ENCODE measurements around the gene DACT3.

DACT3 gene

DNA sequence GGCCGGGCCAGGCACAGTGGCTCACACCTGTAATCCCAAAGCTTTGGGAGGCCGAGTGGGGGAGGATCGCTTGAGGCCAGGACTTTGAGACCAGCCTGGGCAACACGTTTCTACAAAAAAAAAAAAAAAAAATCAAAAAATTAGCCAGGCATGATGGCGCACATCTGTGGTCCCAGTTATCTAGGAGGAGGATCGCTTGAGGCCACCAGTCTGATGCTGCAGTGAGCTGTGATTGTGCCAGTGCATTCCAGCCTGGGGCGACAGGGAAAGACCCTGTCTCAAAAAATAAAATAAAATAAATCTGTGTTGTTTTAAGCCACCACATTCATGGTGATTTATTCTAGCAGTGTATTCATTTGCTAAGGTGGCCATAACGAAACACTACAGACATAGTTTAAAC lies 4.1 kb upstream of the DACT3 start:
- no peak for DNase-seq

DNA sequence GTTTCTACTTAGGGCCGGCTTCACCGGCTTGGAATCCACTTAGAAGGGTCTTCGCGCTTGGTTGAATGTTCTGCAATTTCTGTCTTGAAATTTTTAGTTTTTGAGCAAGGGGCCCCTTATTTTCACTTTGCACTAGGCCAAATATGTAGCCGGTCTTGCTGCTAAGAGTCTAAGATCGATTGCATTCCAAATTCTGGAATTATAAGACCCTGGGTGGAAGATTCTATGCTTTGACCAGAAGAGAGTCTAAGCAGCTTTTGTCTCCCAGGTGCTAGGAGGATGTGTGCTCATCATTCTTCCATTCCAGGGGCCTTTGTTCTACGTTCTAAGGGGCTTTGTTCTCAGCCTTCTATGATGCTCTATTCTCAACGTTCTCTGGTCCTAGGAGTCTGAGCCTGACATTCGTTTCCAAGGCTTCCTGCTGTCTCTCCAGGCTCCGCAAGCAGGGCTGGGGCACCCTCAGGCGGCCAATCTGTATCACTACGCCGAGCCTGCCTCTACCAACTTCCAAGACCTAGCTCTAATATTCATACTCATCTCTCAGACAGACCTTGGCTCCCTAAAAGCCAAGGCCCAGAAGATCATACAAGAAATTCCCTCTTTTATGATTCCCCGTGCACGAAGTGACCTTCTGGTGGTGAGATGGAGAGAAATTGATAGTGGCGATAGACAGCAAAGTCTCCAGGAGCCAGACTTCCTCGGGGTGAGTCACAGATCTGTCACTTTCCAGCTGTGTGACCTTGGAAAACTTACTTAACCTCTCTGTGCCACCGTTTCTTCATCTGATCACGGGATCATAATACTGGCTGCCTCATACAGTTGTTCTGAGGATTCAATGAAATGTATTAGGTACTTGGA lies 982 bp upstream of the DACT3 start:
- DNase-seq, result peak; percentile 63

DNA sequence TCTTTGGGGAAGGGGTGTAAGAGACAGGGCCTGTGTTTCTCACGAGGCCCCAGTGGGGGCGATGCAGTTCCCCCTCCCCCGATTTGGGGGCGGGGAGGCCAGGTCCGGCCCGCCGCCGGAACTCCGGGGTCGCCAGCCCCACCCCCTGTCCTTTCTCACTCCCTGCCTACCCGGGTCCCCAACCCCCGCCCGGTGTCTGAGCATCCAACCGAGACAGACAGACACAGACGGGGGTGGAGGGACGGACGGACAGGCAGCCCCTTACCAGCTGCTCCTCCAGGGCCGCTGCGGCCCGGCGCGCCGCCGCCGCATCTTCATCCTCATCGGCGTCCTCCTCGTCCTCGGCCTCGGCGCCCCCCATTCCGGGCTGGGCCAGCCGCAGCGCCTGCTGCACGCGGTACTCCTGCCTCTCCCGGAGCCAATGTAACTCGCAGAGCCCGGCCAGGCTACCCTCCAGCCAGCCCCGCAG lies 397 bp downstream of the DACT3 start:
- DNase-seq, result no peak

DNA sequence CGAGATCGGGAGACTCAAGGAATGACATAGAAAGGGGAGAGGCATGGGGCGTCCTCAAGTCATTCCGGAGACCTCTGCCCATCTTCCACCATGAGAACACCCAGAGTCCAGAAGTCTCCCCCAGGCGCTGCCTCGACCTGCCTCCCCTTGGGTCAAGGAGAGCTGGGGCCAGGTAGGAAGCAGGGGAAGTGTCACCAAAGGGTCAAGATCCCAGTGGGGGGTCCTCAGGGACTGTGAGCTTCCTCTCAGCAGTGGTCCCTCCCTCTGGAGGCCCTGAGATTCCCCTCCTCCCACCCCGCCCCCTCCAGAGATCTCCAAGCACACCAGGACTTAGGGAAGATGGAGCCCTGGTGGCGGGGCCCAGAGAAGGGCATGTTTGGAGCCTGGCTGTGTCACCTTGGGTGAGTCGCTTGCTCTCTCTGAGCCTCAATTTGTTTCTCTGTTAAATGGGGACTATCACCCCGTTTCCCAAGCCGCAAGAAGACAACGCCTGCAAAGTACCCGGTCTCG lies 919 bp downstream of the DACT3 start:
- DNase-seq, result no peak

DNA sequence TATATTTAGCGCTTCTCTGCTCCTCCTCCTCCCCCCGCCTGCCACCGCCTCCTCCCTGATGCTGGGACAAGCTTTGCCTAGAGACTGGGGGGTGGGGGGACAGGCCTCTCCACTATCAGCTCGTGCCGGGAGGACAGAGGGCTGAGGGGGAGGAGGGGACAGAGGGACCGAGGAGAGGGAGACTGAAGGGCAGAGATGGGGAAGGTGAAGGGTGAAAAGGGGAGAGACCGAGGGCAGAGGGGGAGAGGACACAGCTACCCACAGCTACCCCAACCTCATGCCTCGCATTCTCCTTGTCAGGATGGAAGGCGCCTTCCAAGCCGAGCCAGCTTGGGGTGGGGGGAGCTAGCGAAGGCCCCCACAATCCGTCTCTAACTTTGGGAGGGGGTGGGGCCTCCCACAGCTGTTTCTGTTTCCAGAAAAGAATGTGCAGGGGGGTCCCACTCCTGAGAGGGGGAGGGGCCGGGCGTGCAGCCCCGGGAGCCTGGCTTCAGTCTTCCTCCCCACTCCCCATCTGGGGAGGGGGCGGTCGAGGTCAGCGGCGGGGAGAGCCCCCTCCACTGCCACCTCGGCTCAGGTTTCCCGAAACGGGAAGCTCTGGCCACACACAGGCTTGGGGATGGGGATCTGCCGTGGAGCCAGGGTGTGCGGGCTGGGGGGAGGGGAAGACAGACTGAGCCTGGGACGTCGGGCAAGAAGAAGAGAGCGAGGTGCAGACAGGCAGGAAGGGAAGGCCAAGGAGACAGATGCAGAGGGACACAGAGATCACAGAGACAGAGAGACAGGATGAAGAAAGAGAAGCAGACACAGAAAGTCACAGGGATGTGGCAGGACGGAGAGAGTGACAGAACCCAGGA lies 1.6 kb downstream of the DACT3 start:
- no peak for DNase-seq

DNA sequence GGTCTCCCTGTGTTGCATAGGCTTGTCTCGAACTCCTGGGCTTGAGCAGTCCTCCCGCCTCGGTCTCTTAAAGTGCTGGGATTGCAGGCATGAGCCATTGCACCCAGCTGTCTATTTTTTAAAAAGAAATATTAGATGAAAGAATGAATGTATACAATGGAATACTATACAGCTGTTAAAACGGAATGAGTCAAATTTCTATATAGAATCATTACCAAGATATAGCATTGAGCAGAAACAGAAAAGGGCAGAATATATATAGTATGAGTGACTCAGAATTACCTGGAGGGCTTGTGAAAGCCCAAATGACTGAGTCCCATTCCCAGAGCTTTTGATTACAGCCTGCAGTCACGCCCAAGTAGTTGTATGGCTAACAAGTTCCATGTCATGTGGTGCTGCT lies 4.4 kb downstream of the DACT3 start:
- DNase-seq, result no peak

DNA sequence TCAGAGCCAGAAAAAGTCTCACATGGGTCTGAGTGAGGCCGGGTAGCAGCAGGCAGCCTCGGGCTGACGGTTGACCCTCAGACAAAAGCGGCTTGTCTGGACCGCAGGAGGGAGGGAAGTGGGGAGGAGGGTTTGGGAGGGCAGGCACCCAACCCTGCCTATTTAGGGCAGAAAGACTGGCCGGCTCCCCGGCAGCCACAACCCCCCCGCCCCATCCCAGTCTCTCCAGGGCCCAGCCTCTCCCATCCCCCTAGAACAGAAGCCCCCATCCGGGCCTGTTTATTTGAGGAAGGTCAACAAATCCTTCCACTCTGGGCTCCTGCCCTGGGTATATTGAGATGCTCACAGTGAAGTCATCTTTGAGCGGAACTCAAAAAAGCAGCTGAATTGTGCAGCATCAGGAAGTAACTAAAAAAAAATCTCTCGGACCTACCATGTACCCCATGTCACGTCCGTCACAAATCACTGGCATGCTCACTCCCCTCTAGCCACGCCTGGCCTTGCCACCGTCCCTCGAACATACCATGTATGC lies 6.3 kb downstream of the DACT3 start:
- no peak for DNase-seq

DNA sequence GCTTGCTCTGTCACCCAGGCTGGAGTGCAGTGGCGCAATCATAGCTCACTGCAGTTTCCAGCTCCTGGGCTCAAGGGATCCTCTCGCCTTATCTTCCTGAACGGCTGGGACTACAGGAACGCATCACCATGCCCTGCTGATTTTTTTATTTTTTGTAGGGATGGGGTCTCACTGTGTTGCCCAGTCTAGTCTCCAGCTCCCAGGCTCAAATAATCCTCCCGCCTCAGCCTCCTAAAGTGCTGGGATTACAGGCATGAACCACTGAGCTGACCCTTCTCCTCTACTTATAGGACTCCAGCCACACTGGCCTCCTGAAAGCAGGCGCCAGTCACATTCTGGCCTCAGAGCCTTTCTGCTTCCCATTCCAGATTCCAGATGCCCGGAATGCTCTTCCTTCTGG lies 10.5 kb downstream of the DACT3 start:
- no peak for DNase-seq

DNA sequence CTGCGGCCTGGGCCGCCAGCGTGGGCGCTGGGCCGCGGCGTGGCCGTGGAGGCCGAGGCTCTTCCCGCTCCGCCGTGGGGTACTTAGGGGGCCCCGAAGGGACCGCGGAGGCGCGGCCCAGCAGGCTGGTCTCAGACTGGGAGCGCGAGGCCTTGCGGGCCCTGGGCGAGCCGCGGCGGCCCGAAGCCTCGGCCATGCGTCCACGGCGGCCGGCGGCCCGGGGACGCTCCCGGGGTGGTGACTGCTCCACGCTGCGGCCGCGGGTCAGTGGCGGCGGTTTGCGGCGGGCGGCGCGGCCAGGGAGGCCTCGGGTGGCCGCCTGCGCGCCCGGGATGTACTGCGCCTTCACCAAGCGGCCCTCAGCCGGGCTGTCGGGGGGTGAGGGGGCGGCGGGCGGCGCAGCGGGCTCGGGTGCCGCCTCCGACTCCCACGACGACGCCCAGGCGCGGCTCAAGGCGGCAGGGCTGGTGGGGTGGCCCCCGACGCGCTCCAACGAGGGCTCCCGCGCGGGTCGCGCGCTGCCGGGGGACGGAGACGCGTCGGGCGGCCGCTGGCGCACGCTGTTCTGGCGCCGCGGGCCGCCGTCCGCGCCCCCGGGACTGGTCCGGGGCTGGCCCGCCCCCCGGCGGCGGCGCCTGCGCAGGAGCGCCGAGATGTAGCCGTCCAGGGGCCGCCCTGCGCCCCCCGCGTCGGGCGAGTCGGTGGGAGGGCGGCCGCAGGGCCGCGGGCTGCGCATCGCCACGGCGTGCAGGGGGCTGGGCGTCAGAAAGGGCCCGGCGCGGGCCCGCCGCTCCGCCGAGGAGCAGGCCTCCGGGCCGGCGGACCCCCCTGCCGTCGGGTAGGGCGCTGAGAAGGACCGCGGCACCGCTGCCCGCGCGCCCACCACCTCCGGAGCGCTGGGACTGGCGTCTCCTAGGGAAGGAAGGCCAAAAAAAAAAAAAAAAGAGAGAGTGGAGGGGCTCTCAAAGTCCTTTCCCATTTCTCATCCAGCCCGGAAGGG lies 11.7 kb downstream of the DACT3 start:
- no peak for DNase-seq

DNA sequence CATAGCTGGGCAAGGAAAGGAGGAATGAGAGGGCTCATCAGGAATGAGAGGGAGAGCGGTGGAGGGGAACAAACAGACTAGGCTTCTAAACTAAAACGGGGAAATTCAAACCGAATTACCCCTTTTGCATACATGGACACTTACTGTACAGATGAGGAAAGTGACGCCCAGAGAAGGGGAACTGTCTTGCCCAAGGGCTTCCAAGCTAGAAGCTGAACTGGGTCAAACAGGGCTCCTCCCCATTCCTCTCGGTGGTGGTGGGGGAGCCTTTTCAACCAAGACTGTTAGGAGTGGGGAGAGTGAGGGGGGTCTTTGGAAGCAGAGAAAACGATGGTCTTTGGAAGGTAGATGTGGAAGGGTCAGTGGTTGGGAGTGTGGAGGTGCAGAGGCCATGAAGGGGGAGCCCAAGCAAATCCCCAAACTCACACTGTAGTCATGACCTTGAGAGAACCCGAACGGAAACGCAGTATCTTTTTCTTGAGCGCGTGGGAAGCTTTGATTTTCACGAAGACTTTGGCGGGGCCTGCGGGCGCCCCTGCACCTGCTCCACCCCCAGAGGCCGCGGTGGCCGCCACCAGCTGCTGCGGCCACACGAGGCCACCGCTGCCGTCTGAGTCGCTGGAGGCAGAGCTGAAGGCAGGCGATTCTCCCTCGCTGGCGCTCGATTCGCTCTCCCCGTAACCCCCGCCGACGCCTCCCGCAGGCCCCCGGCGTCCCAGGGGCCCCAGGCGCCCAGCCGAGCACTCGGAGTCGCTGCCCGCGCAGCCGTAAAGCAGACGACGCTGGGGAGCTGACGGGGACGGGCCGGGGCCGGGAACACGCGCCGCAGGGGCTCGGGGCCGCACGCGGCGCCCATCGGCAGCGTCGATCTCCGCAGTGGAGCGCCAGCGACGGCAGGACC lies 12.7 kb downstream of the DACT3 start:
- DNase-seq, result no peak

DNA sequence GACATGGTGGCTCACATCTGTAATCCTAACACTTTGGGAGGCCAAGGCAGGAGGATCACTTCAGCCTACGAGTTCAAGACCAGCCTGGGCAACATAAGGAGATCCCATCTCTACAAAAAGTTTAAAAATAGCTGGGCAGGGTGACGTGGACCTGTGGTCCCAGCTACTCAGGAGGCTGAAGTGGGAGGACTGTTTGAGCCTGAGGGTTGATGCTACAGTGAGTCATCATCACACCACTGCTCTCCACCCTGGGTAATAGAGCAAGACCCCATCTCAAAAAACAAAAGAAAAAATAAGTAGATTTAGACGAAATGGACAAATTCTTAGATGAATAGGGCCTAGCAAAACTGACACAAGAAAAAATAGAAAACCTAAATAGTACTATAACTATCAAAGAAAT lies 14.6 kb downstream of the DACT3 start:
- DNase-seq, result no peak

DNA sequence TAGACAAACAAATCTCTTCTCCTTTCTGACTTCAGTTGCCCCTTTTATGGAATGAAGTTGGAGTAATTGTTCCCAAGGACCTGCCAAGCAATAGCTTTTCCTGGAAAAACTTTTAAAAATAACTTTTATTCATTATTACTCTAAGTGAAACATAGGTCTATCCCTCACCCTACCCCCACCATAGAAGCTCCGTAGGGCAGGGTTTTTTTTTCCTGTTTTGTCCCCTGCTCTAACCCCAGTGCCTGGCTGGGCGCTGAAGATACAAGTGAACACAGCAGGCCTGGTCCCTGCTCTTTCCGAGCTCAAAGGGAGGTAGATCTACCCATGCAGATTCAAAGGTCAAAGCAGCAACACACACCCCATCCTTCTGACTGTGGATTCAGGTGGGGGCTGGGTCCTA lies 16.3 kb downstream of the DACT3 start:
- no peak for DNase-seq

DNA sequence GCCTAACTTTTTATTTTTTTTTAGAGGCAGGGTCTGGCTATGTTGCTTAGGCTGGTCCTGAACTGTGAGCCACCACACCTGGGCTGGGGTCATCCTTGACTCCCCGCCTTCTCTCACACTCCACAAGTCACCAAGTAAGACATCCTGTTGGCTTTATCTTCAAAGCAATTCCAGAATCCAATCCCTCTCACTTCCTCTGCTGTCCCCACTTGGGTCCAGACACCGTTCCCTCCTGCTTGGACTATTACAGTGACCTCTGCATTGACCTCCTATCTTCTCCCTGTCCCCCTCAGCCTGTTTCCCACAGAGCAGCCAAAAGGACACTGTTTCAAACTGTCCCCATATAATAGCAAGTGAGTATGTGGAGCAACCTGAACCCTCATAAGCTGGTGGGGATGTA lies 20.3 kb downstream of the DACT3 start:
- DNase-seq, result no peak

DNA sequence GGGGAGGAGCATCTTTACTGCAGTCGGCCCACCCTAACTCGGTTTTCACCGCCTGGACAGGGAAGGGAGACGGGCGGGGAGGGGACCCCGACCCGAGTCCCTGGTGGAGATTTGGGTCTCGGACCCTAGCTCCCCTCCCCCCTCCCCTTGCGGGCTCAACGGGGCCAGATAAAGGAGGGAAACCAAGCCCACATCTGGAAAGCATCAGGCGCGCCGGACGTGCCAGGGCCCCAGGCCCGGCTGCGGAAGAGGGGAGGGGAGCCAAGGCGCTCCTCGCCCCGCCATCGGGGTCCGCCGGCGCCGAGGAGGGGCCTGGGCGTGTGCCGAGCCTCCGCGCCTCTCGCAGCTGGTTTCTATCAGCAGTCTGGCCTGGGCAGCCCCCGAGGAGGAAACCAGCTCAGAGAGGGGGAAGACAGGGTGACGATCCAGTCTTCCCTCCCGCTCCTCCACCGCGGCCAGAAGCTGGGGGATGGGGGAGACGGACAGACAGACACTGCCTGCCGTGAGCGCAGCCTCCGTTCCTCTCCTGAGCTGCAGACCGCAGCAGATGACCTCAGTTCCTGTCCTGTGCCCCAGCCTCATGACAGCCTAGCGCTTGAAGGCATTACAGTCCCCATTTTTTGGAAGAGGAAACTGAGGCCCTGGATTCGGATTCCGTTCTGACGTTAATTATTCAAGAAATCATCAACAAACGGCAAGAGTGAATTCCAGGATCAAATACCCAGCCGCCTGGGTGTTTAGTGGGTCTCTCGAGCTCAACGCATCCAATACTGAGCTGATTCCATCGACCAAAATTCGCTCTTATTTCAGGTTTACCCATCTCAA lies 21.4 kb downstream of the DACT3 start:
- no peak for DNase-seq

DNA sequence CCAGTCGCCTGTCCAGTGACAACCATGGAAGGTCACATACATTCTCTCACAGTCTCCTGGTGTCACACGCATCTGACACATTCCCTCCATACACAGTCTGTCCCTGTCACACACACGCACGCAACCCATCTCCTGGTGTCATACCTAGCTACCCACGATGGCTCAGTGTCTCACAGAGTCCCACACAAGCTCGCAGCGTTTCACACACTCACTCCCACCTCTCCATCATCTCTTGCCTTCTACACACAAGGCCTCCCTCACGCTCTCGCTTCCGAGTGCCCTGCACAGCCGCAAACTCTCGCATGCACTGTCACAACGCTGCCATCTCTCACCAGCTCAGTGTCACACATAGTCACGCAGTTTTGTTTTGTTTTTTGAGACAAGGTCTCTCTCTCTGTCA lies 23.8 kb downstream of the DACT3 start:
- no peak for DNase-seq

DNA sequence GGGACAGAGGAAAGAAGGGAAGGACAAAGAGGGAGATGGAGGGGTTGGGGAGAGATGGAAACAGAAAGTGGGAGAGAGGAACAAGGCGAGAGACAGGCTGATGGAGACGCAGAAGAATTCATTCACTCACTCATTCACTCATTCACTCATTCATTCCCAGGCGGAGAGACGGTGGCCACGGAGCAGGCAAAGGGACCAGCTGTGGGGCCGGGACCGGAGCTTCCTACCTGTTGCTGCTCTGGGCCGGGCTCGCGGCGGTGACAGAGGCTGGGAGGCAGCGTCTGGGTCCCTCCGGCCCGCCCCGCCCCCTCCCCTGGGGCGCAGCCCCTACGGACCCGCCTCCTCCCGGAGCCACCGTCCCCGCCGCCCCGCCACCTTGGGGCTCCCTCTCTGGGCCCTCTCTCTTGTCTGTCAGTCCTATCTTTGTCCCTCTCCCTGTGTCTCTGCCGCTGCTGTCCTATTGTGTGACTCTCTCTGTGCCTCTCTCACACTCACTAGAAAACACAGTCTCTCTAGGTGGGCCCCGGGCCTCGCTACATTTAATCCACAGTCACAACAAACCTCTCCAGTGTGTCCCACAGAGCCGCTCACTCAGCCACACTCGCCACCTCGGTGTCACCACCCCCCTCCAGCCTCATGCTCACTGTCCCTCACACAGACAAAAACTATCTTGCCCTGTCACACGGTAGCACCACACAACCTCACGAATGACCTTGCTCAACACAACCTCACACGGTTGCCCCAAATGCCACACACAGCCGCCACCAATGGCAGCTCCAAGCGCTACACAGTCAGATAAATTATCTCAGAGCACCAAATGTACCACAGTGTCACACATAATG lies 24.8 kb downstream of the DACT3 start, which contains the start of gene GNG8:
TSS of gene GNG8 (minus strand) at position 283 of the 842 bp plus-strand sequence. CDS start 1,520 bp downstream, outside the sequence.
- no peak for DNase-seq

DNA sequence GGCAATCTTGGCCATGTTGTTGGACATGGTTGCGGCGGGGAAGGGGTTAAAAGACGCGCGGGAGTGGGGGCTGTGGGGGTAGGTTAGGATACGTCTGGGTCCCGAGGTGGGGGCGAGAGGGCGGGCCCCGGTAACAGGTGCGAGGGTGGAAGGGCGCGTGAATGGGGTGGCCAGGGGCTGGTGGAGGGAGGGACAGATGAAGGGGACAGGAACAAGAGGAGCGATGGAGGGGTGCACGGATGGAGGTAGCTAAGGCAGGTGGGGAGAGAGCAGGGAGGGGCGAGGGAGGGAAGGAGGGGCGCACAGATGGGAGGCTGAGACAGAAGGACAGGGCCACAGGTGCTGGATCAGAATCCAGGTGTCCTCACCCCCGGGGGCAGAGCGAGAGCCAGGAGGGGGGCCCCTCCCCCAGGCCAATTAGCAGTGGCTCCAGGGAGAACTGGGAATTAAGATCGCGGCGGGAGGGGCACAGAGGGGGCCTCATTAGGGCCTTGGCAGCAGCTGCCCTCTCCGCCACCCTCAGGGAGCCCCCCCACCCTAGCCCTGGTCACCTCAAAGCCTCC lies 26.2 kb downstream of the DACT3 start:
- DNase-seq, result no peak

DNA sequence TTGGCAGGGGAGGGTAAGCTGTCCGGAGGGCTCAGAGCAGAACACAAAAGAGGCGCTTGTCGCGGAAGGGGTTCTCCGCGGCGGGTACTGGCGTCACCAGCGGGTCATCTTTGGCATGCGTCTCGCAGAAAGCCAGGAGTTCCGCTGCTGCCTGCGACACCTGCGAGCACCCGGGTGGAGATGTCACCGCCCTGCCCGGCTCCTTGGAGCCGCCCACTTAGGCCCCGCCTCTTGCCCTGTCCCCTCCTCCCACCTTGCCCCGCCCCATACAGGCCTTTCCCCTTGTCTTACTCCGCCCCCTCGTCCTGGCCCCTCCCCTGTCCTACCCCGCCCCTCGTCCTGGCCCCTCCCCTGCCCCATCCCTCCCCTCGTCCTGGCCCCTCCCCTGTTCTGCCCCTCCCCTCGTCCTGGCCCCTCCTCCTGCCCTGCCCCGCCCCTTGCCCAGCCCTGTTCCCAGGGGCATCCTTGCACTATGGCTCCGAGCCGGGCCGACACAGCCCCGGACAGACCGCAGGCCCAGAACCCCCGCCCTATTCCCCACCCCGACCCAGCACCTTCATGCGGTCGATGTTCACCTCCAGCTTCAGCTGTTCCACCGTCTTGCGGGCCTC lies 26.8 kb downstream of the DACT3 start:
- DNase-seq, result peak; percentile 89

All from activated effector memory CD4-positive, alpha-beta T cell treated with Interleukin-2 at 50 U/mL for 16 hours (primary cell).